Loucy (cell line): ENCODE results near the gene MAT1A.

Experiments used
- H2AFZ ChIP-seq: fragments of 200-600 bp; sonication (generic); 2 replicates; pipeline ENCODE4 v1.6.0; 2016; ENCODE audit warnings: antibody characterized with exemption, mild to moderate bottlenecking, low read length, moderate library complexity
- H3F3A ChIP-seq: fragments of 200-600 bp; 2 replicates; pipeline ENCODE4 v1.6.0; 2016; ENCODE audit warnings: antibody characterized with exemption, low read depth, mild to moderate bottlenecking
- H3K27me3 ChIP-seq: fragments of 200-600 bp; sonication (generic); 2 replicates; pipeline ENCODE4 v1.6.1; 2014; ENCODE audit warnings: low read length, mild to moderate bottlenecking; ENCODE audit not compliant: insufficient read depth, poor library complexity, severe bottlenecking
- H3K36me3 ChIP-seq: fragments of 200-600 bp; sonication (generic); 2 replicates; pipeline ENCODE4 v1.6.1; 2016; ENCODE audit warnings: low read length; ENCODE audit not compliant: insufficient read depth
- H3K4me1 ChIP-seq: fragments of 200-600 bp; sonication (generic); 2 replicates; pipeline ENCODE4 v1.5.1; 2014; ENCODE audit warnings: low read length, mild to moderate bottlenecking; ENCODE audit not compliant: insufficient read depth, poor library complexity, severe bottlenecking
- H3K4me2 ChIP-seq: fragments of 200-600 bp; sonication (generic); 2 replicates; pipeline ENCODE4 v1.6.0; 2014; ENCODE audit warnings: antibody characterized with exemption, low read length, low read depth, mild to moderate bottlenecking; ENCODE audit not compliant: poor library complexity, severe bottlenecking
- H3K4me3 ChIP-seq: fragments of 200-600 bp; sonication (generic); 2 replicates; pipeline ENCODE4 v1.5.1; 2014; ENCODE audit warnings: low read length, mild to moderate bottlenecking, mixed read lengths; ENCODE audit not compliant: poor library complexity, severe bottlenecking
- H3K79me2 ChIP-seq: fragments of 200-600 bp; sonication (generic); 2 replicates; pipeline ENCODE4 v1.6.1; 2014; ENCODE audit warnings: low read length; ENCODE audit not compliant: insufficient read depth
- H3K9ac ChIP-seq: fragments of 200-600 bp; sonication (generic); 2 replicates; pipeline ENCODE4 v1.6.0; 2014; ENCODE audit warnings: mild to moderate bottlenecking, low read depth, low read length, moderate library complexity; ENCODE audit not compliant: poor library complexity, severe bottlenecking
- H3K9me2 ChIP-seq: fragments of 200-600 bp; sonication (generic); replicated peaks from 2 replicates; pipeline ENCODE4 v1.6.1; 2016; ENCODE audit warnings: low read depth, low read length, mixed read lengths
- H3K9me3 ChIP-seq: fragments of 200-600 bp; sonication (generic); 2 replicates; pipeline ENCODE4 v1.6.1; 2014; ENCODE audit warnings: mild to moderate bottlenecking, antibody characterized with exemption, low read length, low read depth; ENCODE audit not compliant: insufficient read depth
- H4K20me1 ChIP-seq: fragments of 200-600 bp; sonication (generic); 2 replicates; pipeline ENCODE4 v1.6.0; 2014; ENCODE audit warnings: antibody characterized with exemption, low read length, mild to moderate bottlenecking; ENCODE audit not compliant: insufficient read depth, poor library complexity, severe bottlenecking
- EZH2phosphoT487 ChIP-seq: fragments of 200-600 bp; IDR thresholded peaks from 2 replicates; pipeline ENCODE4 v1.6.1; 2018; ENCODE audit warnings: antibody characterized with exemption, mild to moderate bottlenecking, moderate library complexity, borderline replicate concordance
- TF ChIP-seq, protein P1 (sequence below): fragments of 200-600 bp; sonication (generic); conservative IDR thresholded peaks from 2 replicates; pipeline ENCODE4 v1.5.1; 2014; ENCODE audit warnings: mild to moderate bottlenecking, antibody characterized with exemption, low read length

MAT1A gene

DNA sequence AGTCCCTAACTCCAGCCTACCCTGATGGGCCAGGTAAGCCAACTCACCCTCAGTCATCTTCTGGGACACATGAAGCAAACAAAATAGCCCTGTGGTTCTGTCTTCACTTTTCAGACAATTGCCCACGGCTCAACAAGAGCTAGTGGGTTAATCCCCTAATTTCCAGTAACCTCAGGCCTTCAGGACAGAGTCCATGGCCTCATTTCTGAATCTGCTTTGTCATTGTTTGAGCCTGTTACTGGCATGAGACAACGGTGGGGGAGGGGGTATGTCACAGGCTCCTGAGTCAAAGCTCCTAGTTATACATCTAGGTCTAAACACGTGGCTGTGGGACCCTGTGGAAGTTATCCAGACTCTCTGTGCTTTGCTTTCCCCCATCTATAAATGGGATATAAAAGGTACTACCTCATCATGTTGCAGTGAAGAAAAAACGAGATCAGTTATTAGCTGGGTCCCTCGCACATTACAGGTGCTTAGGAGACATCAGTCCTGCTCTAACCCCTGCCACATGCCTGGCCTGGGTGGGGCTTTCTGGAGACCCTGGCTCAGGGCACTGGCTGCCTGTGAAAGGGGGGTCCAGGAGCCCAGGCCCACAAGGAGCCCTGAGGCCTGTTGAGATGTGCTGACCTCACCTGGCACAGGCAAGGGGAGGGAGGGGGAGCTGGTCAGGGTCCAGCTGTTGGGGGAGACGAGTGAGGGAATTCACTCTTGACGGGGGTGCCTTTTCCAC is 16.5 kb downstream of the MAT1A start:
- H3K4me1 ChIP-seq = peaks cover 6% of the 10 kb centered on the region
- H3K9ac ChIP-seq = no peak overlapping the region
- no peak overlapping the region for H3K4me3 ChIP-seq
- no peaks in the 10 kb centered on the region for H4K20me1 ChIP-seq
- no peaks in the 10 kb centered on the region for H3K9me2 ChIP-seq
- TF ChIP-seq, protein P1, sequence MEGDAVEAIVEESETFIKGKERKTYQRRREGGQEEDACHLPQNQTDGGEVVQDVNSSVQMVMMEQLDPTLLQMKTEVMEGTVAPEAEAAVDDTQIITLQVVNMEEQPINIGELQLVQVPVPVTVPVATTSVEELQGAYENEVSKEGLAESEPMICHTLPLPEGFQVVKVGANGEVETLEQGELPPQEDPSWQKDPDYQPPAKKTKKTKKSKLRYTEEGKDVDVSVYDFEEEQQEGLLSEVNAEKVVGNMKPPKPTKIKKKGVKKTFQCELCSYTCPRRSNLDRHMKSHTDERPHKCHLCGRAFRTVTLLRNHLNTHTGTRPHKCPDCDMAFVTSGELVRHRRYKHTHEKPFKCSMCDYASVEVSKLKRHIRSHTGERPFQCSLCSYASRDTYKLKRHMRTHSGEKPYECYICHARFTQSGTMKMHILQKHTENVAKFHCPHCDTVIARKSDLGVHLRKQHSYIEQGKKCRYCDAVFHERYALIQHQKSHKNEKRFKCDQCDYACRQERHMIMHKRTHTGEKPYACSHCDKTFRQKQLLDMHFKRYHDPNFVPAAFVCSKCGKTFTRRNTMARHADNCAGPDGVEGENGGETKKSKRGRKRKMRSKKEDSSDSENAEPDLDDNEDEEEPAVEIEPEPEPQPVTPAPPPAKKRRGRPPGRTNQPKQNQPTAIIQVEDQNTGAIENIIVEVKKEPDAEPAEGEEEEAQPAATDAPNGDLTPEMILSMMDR = no peak
- TF ChIP-seq EZH2phosphoT487 = no peak
- H3K36me3 ChIP-seq = no peaks in the 10 kb centered on the region
- H2AFZ ChIP-seq = no peak overlapping the region
- H3K27me3 ChIP-seq = no peaks in the 10 kb centered on the region
- no peaks in the 10 kb centered on the region for H3F3A ChIP-seq
- H3K9me3 ChIP-seq = no peaks in the 10 kb centered on the region
- H3K79me2 ChIP-seq = no peaks in the 10 kb centered on the region
- H3K4me2 ChIP-seq = no peak overlapping the region

DNA sequence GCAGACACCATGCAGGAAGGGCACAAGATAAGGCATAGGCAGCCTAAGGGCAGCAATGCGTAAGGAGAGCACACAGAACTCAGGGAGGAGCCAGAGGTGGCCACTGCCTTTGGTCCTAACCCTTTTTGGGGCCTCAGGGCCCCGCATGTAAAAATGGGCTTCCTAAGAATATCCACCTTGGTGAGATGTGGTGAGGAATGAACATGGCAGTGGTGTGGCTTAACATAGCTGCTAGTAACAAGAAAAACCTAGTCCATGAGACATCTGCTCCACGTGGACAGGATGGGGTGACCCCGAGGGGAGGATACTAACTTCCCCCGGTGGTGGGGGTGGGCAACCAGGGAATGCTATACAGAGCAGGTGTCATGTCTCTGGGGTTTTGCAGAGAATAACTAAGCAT is 18.0 kb downstream of the MAT1A start:
- no peak for TF ChIP-seq EZH2phosphoT487
- TF ChIP-seq, protein P1 = no peak
- Histone ChIP-seq H4K20me1 (no peaks in the 10 kb centered on the region), H3K36me3 (no peaks in the 10 kb centered on the region), H3K9me2 (no peaks in the 10 kb centered on the region), H3F3A (no peaks in the 10 kb centered on the region), H3K4me2 (no peak overlapping the region), H2AFZ (no peak overlapping the region), H3K9me3 (no peaks in the 10 kb centered on the region), H3K4me1 (peaks cover 6% of the 10 kb centered on the region), H3K9ac (no peak overlapping the region), H3K27me3 (no peaks in the 10 kb centered on the region), H3K79me2 (no peaks in the 10 kb centered on the region), H3K4me3 (no peak overlapping the region)

DNA sequence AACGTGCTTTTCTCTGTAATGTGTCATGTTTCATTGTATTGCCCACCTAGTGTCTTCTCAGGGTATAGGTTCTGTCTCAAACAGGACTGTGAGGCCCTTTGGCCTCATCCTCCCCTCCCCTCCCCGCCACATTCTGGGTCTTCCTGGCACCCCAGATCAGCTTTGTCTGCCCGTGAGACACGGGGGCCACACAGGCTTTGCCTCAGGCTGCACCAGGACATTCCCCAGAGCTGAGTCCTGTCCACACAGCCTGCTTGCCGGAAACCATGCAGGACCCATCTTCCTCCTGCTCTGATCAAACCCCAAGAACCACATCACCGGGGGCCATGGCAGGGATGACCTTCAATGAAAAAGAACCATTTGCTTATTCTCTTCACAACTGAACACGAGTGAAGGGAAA is 18.6 kb downstream of the MAT1A start:
- Histone ChIP-seq H4K20me1 (no peaks in the 10 kb centered on the region), H3K4me3 (no peak overlapping the region), H3F3A (no peaks in the 10 kb centered on the region), H2AFZ (no peak overlapping the region), H3K9ac (no peak overlapping the region), H3K4me1 (peaks cover 6% of the 10 kb centered on the region), H3K9me3 (no peaks in the 10 kb centered on the region), H3K36me3 (no peaks in the 10 kb centered on the region), H3K4me2 (no peak overlapping the region), H3K9me2 (no peaks in the 10 kb centered on the region), H3K27me3 (no peaks in the 10 kb centered on the region), H3K79me2 (no peaks in the 10 kb centered on the region)
- TF ChIP-seq, protein P1 = no peak
